Fibroblast of pulmonary artery (primary cell): ENCODE results near the gene CAMK1.

ENCODE experiments used
- DNase-seq: peaks from one replicate; pipeline ENCODE4 v3.0.0-alpha.2; 2010; ENCODE audit warnings: low read depth
- H3K4me3 ChIP-seq: replicated peaks from 2 replicates; pipeline ENCODE4 v1.5.1; 2011; ENCODE audit warnings: low read depth, mild to moderate bottlenecking, control low read depth, low read length, moderate library complexity
- CTCF ChIP-seq: IDR thresholded peaks from 2 replicates; pipeline ENCODE4 v1.5.1; 2011; ENCODE audit warnings: mild to moderate bottlenecking, control low read depth, low read length, inconsistent platforms; ENCODE audit errors: missing control alignments

Gene CAMK1

GRCh38 chr3:9743548-9743947 lies 26.2 kb downstream of the CAMK1 start:
- no peak for DNase-seq
- H3K4me3 ChIP-seq: no peak overlapping the region
- no peak for TF ChIP-seq CTCF

- no peak for DNase-seq
Observed at GRCh38 chr3:9742560-9742959, 27.2 kb downstream of the CAMK1 start.

GRCh38 chr3:9739181-9739580 lies 30.6 kb downstream of the CAMK1 start:
- no peak overlapping the region for H3K4me3 ChIP-seq
- no peak for DNase-seq
- no peak for TF ChIP-seq CTCF

More at GRCh38 chr3:9742560-9742959, 27.2 kb downstream of the CAMK1 start:
- H3K4me3 ChIP-seq: no peak overlapping the region
- TF ChIP-seq CTCF: no peak

- no peak for TF ChIP-seq CTCF
- no peak for DNase-seq
- no peak overlapping the region for H3K4me3 ChIP-seq
Observed at GRCh38 chr3:9736831-9737230, 32.9 kb downstream of the CAMK1 start.

- peak overlapping the region; percentile 85 for H3K4me3 ChIP-seq
- DNase-seq: no peak
- TF ChIP-seq CTCF: no peak
Observed at GRCh38 chr3:9732740-9733115, 37.0 kb downstream of the CAMK1 start.

- no peak for TF ChIP-seq CTCF
- peak overlapping the region; percentile 85 for H3K4me3 ChIP-seq
- no peak for DNase-seq
Observed at GRCh38 chr3:9732080-9732739, 37.5 kb downstream of the CAMK1 start.
